Measurements from ENCODE around the gene CCNQ.

DNA sequence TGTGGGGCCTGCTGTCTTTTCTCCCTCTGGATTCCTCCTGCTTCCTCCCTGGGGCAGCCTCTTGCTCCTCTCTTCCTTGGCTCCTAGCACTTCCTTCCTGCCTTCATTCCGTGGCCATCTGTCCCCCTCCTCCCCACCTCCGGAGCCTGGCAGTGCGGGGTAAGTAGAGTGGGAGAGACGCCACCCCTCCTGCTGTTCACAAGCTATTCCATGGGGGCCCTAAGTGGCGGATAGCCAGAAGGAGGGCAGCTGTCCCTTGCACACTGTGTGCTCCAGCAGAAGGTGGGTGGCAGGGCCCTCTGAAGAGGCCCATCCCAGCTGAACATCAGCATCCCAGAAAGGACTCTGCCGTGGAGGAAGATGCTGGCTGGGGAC lies 27.4 kb downstream of the CCNQ start:
- TF ChIP-seq, protein P1, sequence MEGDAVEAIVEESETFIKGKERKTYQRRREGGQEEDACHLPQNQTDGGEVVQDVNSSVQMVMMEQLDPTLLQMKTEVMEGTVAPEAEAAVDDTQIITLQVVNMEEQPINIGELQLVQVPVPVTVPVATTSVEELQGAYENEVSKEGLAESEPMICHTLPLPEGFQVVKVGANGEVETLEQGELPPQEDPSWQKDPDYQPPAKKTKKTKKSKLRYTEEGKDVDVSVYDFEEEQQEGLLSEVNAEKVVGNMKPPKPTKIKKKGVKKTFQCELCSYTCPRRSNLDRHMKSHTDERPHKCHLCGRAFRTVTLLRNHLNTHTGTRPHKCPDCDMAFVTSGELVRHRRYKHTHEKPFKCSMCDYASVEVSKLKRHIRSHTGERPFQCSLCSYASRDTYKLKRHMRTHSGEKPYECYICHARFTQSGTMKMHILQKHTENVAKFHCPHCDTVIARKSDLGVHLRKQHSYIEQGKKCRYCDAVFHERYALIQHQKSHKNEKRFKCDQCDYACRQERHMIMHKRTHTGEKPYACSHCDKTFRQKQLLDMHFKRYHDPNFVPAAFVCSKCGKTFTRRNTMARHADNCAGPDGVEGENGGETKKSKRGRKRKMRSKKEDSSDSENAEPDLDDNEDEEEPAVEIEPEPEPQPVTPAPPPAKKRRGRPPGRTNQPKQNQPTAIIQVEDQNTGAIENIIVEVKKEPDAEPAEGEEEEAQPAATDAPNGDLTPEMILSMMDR (conservative IDR thresholded peaks at IDR 0.05 in 1 of 2, IDR thresholded peaks at IDR 0.05 in 1 of 2; ENCODE audit: low read depth in 1 of 2, low read length in 2 of 2), result no peak
- TF ChIP-seq EZH2 (IDR thresholded peaks at IDR 0.05; ENCODE audit: low read length, missing control alignments), result no peak
